Epithelial cell of esophagus (primary cell): ENCODE measurements around the gene AP3B1.

Experiments used
- DNase-seq: peaks from one replicate; pipeline ENCODE4 v3.0.0; 2010; ENCODE audit warnings: low read depth
- H3K4me3 ChIP-seq: 2 replicates; pipeline ENCODE4 v1.5.1; 2011; ENCODE audit warnings: mild to moderate bottlenecking, low read length, control low read depth
- CTCF ChIP-seq: IDR thresholded peaks from 2 replicates; pipeline ENCODE4 v1.5.1; 2011; ENCODE audit warnings: low read depth, mild to moderate bottlenecking, low read length, control low read depth, inconsistent platforms; ENCODE audit not compliant: insufficient read depth; ENCODE audit errors: missing control alignments

AP3B1 gene

DNA sequence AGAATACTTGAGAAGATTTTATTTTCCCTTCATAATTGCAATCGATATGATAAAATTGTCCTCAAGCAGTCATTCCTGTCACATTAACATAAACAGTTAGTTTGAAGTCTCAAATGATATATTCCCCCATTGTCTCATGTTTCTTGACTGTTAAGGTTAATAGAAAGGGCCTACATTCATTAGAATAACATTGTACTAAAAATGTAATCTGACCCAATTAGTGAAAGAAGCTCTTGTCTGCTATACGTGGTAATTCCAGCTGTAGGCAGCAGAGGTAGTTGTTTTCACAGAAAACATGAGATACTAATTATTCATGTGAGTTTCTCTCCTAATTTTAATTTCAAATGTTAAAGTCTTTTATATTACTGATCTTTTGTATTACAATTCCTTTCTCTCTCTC lies 25.9 kb upstream of the AP3B1 start:
- DNase-seq: peak; percentile 65
- no peak overlapping the region for H3K4me3 ChIP-seq
- peak; percentile 71 for TF ChIP-seq CTCF

GRCh38 chr5:78318337-78318736 lies 23.8 kb upstream of the AP3B1 start:
- H3K4me3 ChIP-seq: no peak overlapping the region
- DNase-seq: no peak
- TF ChIP-seq CTCF: no peak

- no peak for TF ChIP-seq CTCF
- DNase-seq: no peak
- no peak overlapping the region for H3K4me3 ChIP-seq
These were observed 23.0 kb upstream of the AP3B1 start for GRCh38 chr5:78317515-78317914.

GRCh38 chr5:78308703-78309102 lies 14.2 kb upstream of the AP3B1 start:
- DNase-seq: no peak
- TF ChIP-seq CTCF: no peak
- H3K4me3 ChIP-seq: no peak overlapping the region

DNA sequence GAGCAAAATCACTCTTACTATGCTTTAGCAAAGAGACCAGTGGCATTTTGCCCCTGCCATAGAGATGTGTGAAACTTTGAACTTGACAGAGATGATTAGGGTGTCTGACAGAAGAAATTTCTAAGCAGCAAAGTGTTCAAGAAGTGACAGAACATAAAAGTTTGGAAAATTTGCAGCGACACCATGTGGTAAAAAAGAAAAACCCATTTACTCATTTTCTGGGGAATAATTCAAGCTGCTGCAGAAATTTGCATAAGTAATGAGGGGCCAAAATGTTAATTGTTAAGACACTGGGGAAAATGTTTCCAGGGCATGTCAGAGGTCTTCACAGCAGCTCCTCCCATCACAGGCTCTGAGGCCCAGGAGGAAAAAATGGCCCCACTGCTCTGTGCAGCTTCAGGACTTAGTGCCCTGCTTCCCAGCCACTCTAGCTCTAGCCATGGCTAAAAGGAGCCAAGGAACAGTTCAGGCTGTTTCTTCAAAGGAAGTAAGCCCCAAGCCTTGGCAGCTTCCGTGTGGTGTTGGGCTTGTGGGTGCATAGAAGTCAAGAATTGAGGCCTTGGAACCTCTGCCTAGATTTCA lies 6.1 kb upstream of the AP3B1 start:
- TF ChIP-seq CTCF: no peak
- DNase-seq: peak; percentile 31
- no peak overlapping the region for H3K4me3 ChIP-seq

DNA sequence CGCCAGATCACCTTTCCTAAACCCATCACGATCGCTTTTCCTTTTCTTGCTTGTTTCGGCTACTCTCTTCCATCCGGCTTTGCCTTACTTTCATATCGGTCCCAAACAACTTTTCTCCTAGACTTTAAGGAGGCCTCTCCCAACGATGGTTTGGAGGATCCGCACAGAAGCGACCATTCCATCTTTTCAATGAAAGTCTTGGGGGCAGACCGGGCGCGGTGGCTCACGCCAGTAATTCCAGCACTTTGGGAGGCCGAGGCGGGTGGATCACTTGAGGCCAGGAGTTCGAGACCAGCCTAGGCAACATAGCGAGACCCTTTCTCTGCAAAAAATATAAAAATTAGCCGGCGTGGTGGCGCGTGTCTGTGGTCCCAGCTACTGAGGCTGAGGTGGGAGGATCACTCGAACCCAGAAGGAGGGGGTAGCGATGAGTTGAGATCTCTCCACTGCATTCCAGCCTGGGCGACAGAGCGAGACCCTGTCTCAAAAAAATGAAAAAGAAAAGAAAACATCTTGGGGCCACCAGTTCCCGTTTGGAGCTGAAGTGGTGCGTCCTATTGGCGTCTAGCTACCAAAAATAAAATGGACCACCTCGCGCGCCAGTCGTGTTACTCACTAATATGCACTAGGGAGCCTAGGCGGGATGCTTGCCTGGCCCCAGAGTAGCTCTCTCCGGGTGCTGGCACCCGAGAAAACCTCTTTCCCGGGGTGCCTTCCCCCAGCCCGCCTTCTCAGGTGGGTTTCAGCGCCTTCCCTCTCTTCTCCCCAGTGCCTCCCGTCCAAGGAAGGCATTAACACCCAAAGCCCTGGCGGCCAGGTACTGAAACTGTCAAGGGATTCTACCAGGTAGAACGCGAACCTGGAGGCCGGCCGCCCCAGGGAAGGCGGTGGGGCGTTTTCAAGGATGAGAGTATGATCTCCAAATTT lies 800 bp upstream of the AP3B1 start:
- peak; percentile 72 for DNase-seq
- peak; percentile 79 for TF ChIP-seq CTCF
- peak overlapping the region; percentile 93 for H3K4me3 ChIP-seq
